HUES48 (cell line): ENCODE results near the gene ARHGEF10L.
"Not testable (repeated sequence)": the region's sequence is repeated elsewhere in the genome, so short reads cannot be mapped to it uniquely, and the experiment has no call there.

Experiments
- H3K27ac ChIP-seq: one replicate; pipeline ENCODE4 v1.7.0; 2013; ENCODE audit warnings: low read depth, low read length, inconsistent platforms
- H3K27me3 ChIP-seq: 2 replicates; pipeline ENCODE4 v1.6.1; 2013; ENCODE audit warnings: mild to moderate bottlenecking, low read length; ENCODE audit not compliant: control insufficient read depth, insufficient read depth
- H3K36me3 ChIP-seq: 2 replicates; pipeline ENCODE4 v1.6.1; 2013; ENCODE audit warnings: low read length; ENCODE audit not compliant: control insufficient read depth, insufficient read depth
- H3K4me1 ChIP-seq: 2 replicates; pipeline ENCODE4 v1.6.1; 2013; ENCODE audit warnings: mild to moderate bottlenecking, low read length; ENCODE audit not compliant: control insufficient read depth, insufficient read depth
- H3K4me3 ChIP-seq: 2 replicates; pipeline ENCODE4 v1.5.1; 2013; ENCODE audit warnings: mild to moderate bottlenecking, low read depth, low read length
- H3K9ac ChIP-seq: 2 replicates; pipeline ENCODE4 v1.6.1; 2013; ENCODE audit warnings: mild to moderate bottlenecking, low read depth, low read length, moderate library complexity
- H3K9me3 ChIP-seq: 2 replicates; pipeline ENCODE4 v1.6.1; 2013; ENCODE audit warnings: low read length; ENCODE audit not compliant: control insufficient read depth, insufficient read depth

ARHGEF10L gene

GRCh38 chr1:17539477-17540254 is at the start of gene ARHGEF10L:
TSS of gene ARHGEF10L (plus strand) at chr1:17539698. CDS start at chr1:17580596, 40,898 bp downstream.
- Histone ChIP-seq H3K4me1 (peaks cover 27% of the 10 kb centered on the region), H3K36me3 (no peaks in the 10 kb centered on the region), H3K9ac (peak within 1 kb of the TSS; percentile 89), H3K9me3 (no peaks in the 10 kb centered on the region), H3K27ac (peak within 1 kb of the TSS; percentile 73), H3K27me3 (no peaks in the 10 kb centered on the region), H3K4me3 (peak within 1 kb of the TSS; percentile 89)

- not testable (repeated sequence) for H3K27ac ChIP-seq, H3K4me3 ChIP-seq, H3K27me3 ChIP-seq, H3K9ac ChIP-seq, H3K4me1 ChIP-seq, H3K36me3 ChIP-seq, H3K9me3 ChIP-seq
These were observed 49.6 kb upstream of the ARHGEF10L start for GRCh38 chr1:17489768-17490417.

- not testable (repeated sequence) for H3K9me3 ChIP-seq, H3K9ac ChIP-seq, H3K36me3 ChIP-seq, H3K4me3 ChIP-seq, H3K27me3 ChIP-seq, H3K27ac ChIP-seq, H3K4me1 ChIP-seq
These were observed 48.8 kb upstream of the ARHGEF10L start for GRCh38 chr1:17490667-17491066.

- H3K4me1 ChIP-seq: peaks cover 6% of the 10 kb centered on the region; the same call in 1 of the 2 replicates
- H3K4me3 ChIP-seq: no peak overlapping the region
- no peaks in the 10 kb centered on the region for H3K27me3 ChIP-seq
- H3K9me3 ChIP-seq: no peaks in the 10 kb centered on the region; the same call in 1 of the 2 replicates
- H3K9ac ChIP-seq: no peak overlapping the region
- peak overlapping the region; percentile 62 for H3K27ac ChIP-seq
- no peaks in the 10 kb centered on the region for H3K36me3 ChIP-seq
These were observed 45.3 kb upstream of the ARHGEF10L start for GRCh38 chr1:17494114-17494729.

GRCh38 chr1:17496419-17496818 is 43.1 kb upstream of the ARHGEF10L start:
- Histone ChIP-seq H3K4me1 (peaks cover 6% of the 10 kb centered on the region; the same call in 1 of the 2 replicates), H3K27ac (no peak overlapping the region), H3K36me3 (no peaks in the 10 kb centered on the region), H3K9ac (no peak overlapping the region), H3K27me3 (no peaks in the 10 kb centered on the region), H3K9me3 (no peaks in the 10 kb centered on the region; the same call in 1 of the 2 replicates), H3K4me3 (no peak overlapping the region)

GRCh38 chr1:17498214-17498613 is 41.3 kb upstream of the ARHGEF10L start:
- Histone ChIP-seq H3K4me1 (peaks cover 5% of the 10 kb centered on the region; the same call in 1 of the 2 replicates), H3K27me3 (no peaks in the 10 kb centered on the region), H3K4me3 (no peak overlapping the region), H3K27ac (no peak overlapping the region), H3K36me3 (no peaks in the 10 kb centered on the region), H3K9me3 (no peaks in the 10 kb centered on the region; the same call in 1 of the 2 replicates), H3K9ac (no peak overlapping the region)

- H3K4me1 ChIP-seq: peaks cover 5% of the 10 kb centered on the region; the same call in 1 of the 2 replicates
- no peak overlapping the region for H3K9ac ChIP-seq
- no peaks in the 10 kb centered on the region for H3K36me3 ChIP-seq
- H3K4me3 ChIP-seq: no peak overlapping the region
- no peaks in the 10 kb centered on the region; the same call in 1 of the 2 replicates for H3K9me3 ChIP-seq
- no peak overlapping the region for H3K27ac ChIP-seq
- H3K27me3 ChIP-seq: no peaks in the 10 kb centered on the region
These were observed 37.1 kb upstream of the ARHGEF10L start for GRCh38 chr1:17502326-17502778.

- Histone ChIP-seq H3K9ac (no peak overlapping the region), H3K9me3 (no peaks in the 10 kb centered on the region; the same call in 1 of the 2 replicates), H3K4me3 (no peak overlapping the region), H3K27me3 (no peaks in the 10 kb centered on the region), H3K27ac (no peak overlapping the region), H3K4me1 (peaks cover 5% of the 10 kb centered on the region; the same call in 1 of the 2 replicates), H3K36me3 (no peaks in the 10 kb centered on the region)
These were observed 36.4 kb upstream of the ARHGEF10L start for GRCh38 chr1:17503146-17503545.

GRCh38 chr1:17507200-17507599 is 32.3 kb upstream of the ARHGEF10L start:
- H3K36me3 ChIP-seq, H3K9ac ChIP-seq, H3K4me1 ChIP-seq, H3K27me3 ChIP-seq, H3K4me3 ChIP-seq, H3K27ac ChIP-seq, H3K9me3 ChIP-seq: not testable (repeated sequence)

GRCh38 chr1:17507915-17508314 is 31.6 kb upstream of the ARHGEF10L start:
- Histone ChIP-seq H3K9ac (no peak overlapping the region), H3K27ac (no peak overlapping the region), H3K4me1 (0 out of 2 replicates have a peak, but pooled peaks cover 2% of the 10 kb centered on the region), H3K36me3 (no peaks in the 10 kb centered on the region), H3K9me3 (no peaks in the 10 kb centered on the region), H3K27me3 (no peaks in the 10 kb centered on the region), H3K4me3 (no peak overlapping the region)

GRCh38 chr1:17509363-17509762 is 30.1 kb upstream of the ARHGEF10L start:
- Histone ChIP-seq H3K9ac (no peak overlapping the region), H3K36me3 (no peaks in the 10 kb centered on the region), H3K4me1 (0 out of 2 replicates have a peak, but pooled peaks cover 2% of the 10 kb centered on the region), H3K27ac (no peak overlapping the region), H3K9me3 (no peaks in the 10 kb centered on the region), H3K27me3 (no peaks in the 10 kb centered on the region), H3K4me3 (no peak overlapping the region)
